ENCODE data around the gene AIF1.

GRCh38 chr6:31639449-31639861, 24.4 kb downstream of the AIF1 start:
- TF ChIP-seq, protein P1, sequence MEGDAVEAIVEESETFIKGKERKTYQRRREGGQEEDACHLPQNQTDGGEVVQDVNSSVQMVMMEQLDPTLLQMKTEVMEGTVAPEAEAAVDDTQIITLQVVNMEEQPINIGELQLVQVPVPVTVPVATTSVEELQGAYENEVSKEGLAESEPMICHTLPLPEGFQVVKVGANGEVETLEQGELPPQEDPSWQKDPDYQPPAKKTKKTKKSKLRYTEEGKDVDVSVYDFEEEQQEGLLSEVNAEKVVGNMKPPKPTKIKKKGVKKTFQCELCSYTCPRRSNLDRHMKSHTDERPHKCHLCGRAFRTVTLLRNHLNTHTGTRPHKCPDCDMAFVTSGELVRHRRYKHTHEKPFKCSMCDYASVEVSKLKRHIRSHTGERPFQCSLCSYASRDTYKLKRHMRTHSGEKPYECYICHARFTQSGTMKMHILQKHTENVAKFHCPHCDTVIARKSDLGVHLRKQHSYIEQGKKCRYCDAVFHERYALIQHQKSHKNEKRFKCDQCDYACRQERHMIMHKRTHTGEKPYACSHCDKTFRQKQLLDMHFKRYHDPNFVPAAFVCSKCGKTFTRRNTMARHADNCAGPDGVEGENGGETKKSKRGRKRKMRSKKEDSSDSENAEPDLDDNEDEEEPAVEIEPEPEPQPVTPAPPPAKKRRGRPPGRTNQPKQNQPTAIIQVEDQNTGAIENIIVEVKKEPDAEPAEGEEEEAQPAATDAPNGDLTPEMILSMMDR (IDR thresholded peaks at IDR 0.05): no peak
- TF ChIP-seq POLR2A (IDR thresholded peaks at IDR 0.05): no peak
